ENCODE measurements around the gene MBD5. TPM values are rescaled to one million over a fixed set of nuclear protein-coding genes. Genes with fewer than 3 reads are reported as not detected.

Gene MBD5
- polyA plus RNA-seq, 1 of the 3 experiments (the other 2 are of a cell fraction): 7.4 TPM

DNA sequence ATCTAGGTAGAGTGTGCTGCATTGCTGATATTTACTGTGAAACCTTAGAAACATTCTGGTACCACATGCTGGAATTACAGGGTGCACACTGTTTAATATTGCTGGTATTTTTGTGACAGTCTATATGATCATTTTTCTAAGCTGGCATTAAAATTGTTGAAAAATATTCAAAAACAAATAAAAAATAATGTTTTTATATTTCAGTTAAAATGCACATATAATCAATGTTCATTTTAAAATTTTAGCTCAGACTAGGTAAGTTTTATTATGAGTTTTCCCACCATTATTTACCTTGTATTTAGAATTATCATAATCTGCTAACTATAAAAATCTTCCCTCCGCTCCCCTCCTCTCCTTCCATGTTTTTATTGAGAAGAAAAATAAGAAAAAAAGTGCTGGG, 339.8 kb downstream of the MBD5 start:
- H3K27me3 ChIP-seq (ENCODE audit: insufficient read depth): no peaks in the 10 kb centered on the region
- H3K9me3 ChIP-seq: no peaks in the 10 kb centered on the region
- no peak overlapping the region for H3K9ac ChIP-seq
- no peaks in the 10 kb centered on the region for H3K36me3 ChIP-seq (replicated peaks in 1 of 2; ENCODE audit: control insufficient read depth in 1 of 2, insufficient read depth in 2 of 2, low read length in 1 of 2)
- H3K9me2 ChIP-seq: no peaks in the 10 kb centered on the region
- CTCF ChIA-PET: interaction anchor here (0.9 kb wide), 1 partner anchor 11 kb away, joined by 3 read pairs; no protein-coding TSS in a partner anchor
- DNase-seq: no peak
- H3K27ac ChIP-seq (ENCODE audit: low read depth in 2 of 2, low read length in 1 of 2): no peak overlapping the region
- 93% methylated on average over 1 of the region's 1 CpG for WGBS (ENCODE audit: low lambda C conversion rate)
- peaks cover 0 to 2% of the 10 kb centered on the region in 2 experiments; a peak in 2 of 4 replicates for H3K4me1 ChIP-seq (ENCODE audit: control insufficient read depth in 1 of 2, insufficient read depth in 2 of 2, low read depth in 1 of 2, low read length in 1 of 2)
- no peak overlapping the region for H2AFZ ChIP-seq (ENCODE audit: low read depth)
- POLR2A ChIA-PET: no interaction called here
- H3K79me2 ChIP-seq (ENCODE audit: insufficient read depth): no peaks in the 10 kb centered on the region
- no peaks in the 10 kb centered on the region for H4K20me1 ChIP-seq (ENCODE audit: insufficient read depth)
- no peak overlapping the region for H3K4me3 ChIP-seq (ENCODE audit: low read depth in 2 of 2, low read length in 1 of 2)
- H3K4me2 ChIP-seq: no peak overlapping the region
- no peaks in the 10 kb centered on the region for H3F3A ChIP-seq (replicated peaks; ENCODE audit: insufficient read depth)
- TF ChIP-seq FOXJ3 (CRISPR knock-in tag; IDR thresholded peaks at IDR 0.05): no peak
- TF ChIP-seq, protein P1, sequence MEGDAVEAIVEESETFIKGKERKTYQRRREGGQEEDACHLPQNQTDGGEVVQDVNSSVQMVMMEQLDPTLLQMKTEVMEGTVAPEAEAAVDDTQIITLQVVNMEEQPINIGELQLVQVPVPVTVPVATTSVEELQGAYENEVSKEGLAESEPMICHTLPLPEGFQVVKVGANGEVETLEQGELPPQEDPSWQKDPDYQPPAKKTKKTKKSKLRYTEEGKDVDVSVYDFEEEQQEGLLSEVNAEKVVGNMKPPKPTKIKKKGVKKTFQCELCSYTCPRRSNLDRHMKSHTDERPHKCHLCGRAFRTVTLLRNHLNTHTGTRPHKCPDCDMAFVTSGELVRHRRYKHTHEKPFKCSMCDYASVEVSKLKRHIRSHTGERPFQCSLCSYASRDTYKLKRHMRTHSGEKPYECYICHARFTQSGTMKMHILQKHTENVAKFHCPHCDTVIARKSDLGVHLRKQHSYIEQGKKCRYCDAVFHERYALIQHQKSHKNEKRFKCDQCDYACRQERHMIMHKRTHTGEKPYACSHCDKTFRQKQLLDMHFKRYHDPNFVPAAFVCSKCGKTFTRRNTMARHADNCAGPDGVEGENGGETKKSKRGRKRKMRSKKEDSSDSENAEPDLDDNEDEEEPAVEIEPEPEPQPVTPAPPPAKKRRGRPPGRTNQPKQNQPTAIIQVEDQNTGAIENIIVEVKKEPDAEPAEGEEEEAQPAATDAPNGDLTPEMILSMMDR (IDR thresholded peaks at IDR 0.05): no peak
- no peak for TF ChIP-seq FOSL2 (IDR thresholded peaks at IDR 0.05; ENCODE audit: borderline replicate concordance, low read depth)
- no peak for TF ChIP-seq GABPA (IDR thresholded peaks at IDR 0.05; ENCODE audit: low read depth)
- no peak for TF ChIP-seq SIN3A (IDR thresholded peaks at IDR 0.05; ENCODE audit: borderline replicate concordance, low read depth, low read length)
- TF ChIP-seq, protein P2, sequence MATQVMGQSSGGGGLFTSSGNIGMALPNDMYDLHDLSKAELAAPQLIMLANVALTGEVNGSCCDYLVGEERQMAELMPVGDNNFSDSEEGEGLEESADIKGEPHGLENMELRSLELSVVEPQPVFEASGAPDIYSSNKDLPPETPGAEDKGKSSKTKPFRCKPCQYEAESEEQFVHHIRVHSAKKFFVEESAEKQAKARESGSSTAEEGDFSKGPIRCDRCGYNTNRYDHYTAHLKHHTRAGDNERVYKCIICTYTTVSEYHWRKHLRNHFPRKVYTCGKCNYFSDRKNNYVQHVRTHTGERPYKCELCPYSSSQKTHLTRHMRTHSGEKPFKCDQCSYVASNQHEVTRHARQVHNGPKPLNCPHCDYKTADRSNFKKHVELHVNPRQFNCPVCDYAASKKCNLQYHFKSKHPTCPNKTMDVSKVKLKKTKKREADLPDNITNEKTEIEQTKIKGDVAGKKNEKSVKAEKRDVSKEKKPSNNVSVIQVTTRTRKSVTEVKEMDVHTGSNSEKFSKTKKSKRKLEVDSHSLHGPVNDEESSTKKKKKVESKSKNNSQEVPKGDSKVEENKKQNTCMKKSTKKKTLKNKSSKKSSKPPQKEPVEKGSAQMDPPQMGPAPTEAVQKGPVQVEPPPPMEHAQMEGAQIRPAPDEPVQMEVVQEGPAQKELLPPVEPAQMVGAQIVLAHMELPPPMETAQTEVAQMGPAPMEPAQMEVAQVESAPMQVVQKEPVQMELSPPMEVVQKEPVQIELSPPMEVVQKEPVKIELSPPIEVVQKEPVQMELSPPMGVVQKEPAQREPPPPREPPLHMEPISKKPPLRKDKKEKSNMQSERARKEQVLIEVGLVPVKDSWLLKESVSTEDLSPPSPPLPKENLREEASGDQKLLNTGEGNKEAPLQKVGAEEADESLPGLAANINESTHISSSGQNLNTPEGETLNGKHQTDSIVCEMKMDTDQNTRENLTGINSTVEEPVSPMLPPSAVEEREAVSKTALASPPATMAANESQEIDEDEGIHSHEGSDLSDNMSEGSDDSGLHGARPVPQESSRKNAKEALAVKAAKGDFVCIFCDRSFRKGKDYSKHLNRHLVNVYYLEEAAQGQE (IDR thresholded peaks at IDR 0.05; ENCODE audit: low read depth, low read length): no peak
- no peak for TF ChIP-seq USF2 (IDR thresholded peaks at IDR 0.05; ENCODE audit: borderline replicate concordance, low read depth, low read length)
- no peak for TF ChIP-seq PBX3 (IDR thresholded peaks at IDR 0.05)
- no peak for TF ChIP-seq RCOR1 (IDR thresholded peaks at IDR 0.05; ENCODE audit: low read length)
- no peak for TF ChIP-seq GATA2 (CRISPR knock-in tag; IDR thresholded peaks at IDR 0.05)
- TF ChIP-seq CHD2 (IDR thresholded peaks at IDR 0.05; ENCODE audit: low read length, partially characterized antibody): no peak
- no peak for TF ChIP-seq TCF12 (IDR thresholded peaks at IDR 0.05)

All from SK-N-SH (cell line).